GM21825 (cell line): ENCODE measurements around the gene CYB5R4.
"Not testable (repeated sequence)": the region's sequence is repeated elsewhere in the genome, so short reads cannot be mapped to it uniquely, and the experiment has no call there.

Experiments
- ATAC-seq: cut with Tn5 transposase; IDR thresholded peaks from one replicate; pipeline ENCODE4 v1.9.1; 2021; ENCODE audit warnings: mild to moderate bottlenecking, moderate library complexity; ENCODE audit not compliant: unreplicated experiment

The CYB5R4 gene

GRCh38 chr6:83860782-83861495, 1.4 kb downstream of the CYB5R4 start:
- ATAC-seq, result no peak

DNA sequence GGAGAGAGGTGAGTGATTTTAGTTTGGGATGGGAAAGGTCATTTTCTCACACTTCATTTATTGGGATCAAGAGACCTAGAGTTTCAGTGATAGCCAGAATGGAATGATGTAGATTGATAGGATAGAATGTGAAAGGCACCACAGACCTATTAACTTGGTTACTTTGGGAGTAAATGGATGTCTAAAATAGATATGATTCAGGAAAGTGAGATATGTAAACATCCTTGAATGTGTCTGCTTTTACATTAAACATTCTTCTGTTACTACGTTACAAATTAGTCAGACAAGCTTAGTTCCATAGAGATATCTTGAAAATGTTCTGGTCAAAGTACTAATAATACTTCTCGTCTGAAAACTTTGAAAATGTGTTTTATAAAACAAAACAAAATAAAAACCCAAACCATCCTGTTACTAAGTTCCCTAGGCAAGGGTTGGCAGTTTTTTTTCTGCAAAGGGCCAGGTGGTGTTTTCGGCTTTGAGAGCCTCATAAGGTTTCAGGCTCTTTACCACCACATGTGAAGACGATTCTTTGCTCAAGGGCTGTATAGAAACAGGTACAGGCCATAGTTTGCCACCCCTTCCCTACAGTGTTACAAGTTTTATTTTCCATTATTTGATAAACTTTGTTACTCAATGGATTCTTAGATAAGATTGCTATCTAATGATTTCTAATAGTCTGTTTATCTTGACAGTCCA, 3.4 kb downstream of the CYB5R4 start:
- no peak for ATAC-seq

- no peak for ATAC-seq
These were observed 7.6 kb downstream of the CYB5R4 start for GRCh38 chr6:83867043-83867442.

- no peak for ATAC-seq
These were observed 8.2 kb downstream of the CYB5R4 start for GRCh38 chr6:83867527-83868161.

- no peak for ATAC-seq
These were observed 9.2 kb downstream of the CYB5R4 start for GRCh38 chr6:83868639-83869038.

DNA sequence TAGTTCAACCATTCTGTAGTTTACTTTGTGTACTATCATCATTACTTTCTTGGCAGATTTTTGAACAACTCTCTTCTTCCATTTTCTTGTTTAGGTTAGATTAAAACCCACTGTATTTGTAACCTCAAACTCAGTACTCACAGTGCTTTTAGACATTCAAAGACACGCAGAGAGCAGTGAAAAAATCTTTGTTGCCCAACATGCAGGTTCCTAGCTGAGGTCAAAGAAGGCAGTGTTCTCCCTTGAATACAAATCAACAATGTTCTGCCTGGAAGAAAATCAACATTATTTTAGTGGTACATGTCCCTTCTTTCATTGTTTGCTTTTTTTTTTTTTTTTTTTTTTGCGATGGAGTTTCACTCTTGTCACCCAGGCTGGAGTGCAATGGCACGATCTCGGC, 11.2 kb downstream of the CYB5R4 start:
- ATAC-seq, result no peak

- ATAC-seq, result no peak
These were observed 13.1 kb downstream of the CYB5R4 start for GRCh38 chr6:83872386-83873118.

DNA sequence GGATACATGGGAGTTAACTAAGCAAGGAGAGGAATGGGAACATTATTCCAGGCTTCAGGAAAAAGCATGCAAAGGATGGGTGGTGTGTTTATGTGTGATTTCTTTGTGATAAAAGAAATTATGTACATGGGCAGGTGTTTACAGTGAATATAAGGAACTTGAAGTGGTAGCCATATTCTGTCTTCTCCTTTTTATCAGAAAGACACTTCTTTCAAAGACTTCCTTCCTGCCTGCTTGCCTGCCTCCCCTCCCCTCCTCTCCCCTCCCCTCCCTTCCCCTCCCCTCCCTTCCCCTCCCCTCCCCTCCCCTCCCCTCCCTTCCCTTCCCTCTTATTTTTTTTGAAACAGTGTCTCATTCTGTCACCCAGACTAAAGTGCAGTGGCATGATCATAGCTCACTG, 14.4 kb downstream of the CYB5R4 start:
- ATAC-seq, result no peak

- no peak for ATAC-seq
These were observed 16.4 kb downstream of the CYB5R4 start for GRCh38 chr6:83875843-83876242.

DNA sequence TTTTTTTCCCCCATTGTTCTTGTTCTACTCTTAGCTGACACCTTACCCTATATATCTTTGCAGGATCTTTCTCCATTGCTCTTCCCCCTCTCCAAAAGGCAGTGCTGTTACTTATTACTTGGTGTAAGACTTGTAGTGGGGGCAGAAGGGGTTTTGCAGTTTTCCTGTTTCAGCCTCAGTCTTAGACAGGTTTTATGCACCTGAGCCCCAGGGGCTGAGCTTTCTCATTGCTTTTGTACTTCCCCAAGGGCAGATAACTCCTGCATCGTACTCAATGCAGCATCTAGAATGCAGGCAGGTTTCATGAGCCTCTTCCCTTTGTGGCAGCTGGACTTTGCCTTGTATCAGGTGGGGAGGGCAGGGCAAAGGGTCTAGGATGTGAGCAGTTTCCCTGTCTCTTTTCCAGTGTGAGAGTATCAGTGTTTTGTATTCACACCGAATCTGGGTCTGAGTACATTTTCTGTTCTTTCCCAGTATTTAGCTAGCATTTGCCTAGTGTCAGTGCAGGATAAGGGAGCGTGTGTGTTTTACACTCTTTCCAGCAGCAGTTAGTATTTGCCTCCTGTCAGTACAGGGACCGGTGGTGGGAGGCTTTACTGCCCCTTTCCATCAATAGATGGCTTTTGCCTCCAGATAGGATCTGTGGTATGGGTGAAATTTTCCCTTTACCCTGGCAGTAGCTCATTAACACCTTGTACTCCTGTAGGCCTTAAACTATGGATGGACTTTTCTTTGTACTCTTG, 19.6 kb downstream of the CYB5R4 start:
- ATAC-seq, result no peak

- ATAC-seq, result no peak
These were observed 20.3 kb downstream of the CYB5R4 start for GRCh38 chr6:83879746-83880145.

DNA sequence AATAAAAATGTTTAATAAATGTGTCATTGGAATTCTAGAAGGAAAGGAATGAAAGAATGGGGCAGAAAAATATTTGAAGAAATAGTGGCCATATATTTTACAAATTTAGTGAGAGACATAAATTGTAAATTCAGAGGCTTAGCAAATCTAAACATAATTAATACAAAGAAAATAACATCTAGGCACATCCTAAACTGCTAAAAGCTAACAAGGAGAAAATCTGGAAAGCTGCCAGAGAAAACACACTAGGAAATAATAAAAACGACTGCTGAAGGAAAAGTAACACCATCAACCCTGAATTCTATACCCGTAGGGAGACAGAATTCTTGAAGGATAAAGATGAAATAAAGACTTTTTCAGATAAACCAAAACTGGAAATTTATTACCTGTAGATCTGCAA, 23.8 kb downstream of the CYB5R4 start:
- no peak for ATAC-seq

DNA sequence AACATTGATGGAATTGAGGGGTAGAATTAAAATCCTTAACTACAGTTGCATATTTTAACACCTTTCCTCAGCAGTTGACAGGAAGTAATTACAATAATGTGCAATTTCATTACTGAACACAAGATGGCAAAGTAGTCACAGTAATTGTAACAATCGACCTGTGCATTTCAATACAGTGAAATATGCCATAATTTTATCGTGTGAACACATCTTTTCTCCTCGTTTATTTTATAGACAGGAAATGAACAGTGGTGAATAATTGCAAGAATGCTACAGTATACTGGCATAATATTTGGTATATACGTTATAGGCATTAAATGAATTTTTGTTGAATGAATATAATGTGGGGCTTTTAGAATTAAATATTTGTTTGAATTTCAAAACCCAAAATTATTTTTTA, 25.0 kb downstream of the CYB5R4 start:
- peak; percentile 76 for ATAC-seq

DNA sequence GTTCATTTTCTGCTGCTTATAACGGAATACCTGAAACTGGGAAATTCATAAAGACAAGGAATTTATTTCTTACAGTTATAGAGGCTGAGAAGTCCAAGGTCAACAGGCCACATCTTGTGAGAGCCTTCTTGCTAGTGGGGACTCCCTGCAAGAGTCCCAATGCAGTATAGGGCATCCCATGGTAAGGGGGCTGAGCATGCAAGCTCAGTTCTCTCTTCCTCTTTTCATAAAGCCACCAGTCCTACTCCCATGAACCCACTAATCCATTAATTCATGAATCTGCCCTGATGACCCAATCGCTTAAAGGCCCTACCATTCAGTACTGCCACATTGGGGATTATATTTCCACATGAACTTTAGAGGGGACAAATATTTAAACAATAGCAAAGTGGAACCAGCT, 26.5 kb downstream of the CYB5R4 start:
- no peak for ATAC-seq

- ATAC-seq, result no peak
These were observed 30.1 kb downstream of the CYB5R4 start for GRCh38 chr6:83889621-83890020.

GRCh38 chr6:83890520-83890919, 31.0 kb downstream of the CYB5R4 start:
- ATAC-seq, result no peak

DNA sequence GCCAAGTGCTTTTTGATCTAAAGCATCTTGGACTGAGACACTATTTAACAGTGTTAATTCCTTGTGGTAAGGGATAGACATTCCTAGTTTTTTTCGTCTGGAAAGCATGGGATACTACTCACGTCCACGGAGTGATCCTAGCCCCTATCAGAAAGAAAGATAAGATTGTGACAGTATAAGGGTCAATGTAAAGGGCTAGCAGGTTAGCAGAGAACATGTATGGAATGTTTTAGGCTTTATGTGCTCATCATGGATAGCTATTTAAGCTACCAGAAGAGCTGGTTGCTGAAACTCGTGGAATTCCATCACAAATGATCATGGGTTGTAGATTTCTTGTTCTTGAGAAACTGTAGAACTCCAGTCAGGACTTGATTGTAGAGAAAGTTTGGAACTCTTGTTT, 32.1 kb downstream of the CYB5R4 start:
- ATAC-seq, result no peak

GRCh38 chr6:83893024-83893423, 33.5 kb downstream of the CYB5R4 start:
- ATAC-seq, result no peak

- not testable (repeated sequence) for ATAC-seq
These were observed 37.6 kb downstream of the CYB5R4 start for GRCh38 chr6:83897094-83897493.

DNA sequence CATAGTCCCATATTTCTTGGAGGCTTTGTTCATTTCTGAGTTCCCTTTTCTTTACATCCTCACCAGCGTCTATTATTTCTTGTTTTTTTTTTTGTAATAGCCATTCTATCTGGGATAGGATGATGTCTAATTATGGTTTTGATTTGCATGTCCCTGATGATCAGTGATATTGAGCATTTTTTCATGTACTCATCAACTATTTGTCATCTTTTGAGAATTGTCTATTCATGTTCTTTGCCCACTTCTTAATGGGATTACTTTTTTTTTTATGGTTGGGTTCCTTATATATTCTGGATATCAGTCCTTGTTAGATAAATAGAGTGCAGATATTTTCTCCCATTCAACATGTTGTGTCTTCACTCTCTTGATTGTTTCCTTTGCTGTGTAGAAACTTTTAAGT, 42.1 kb downstream of the CYB5R4 start:
- ATAC-seq, result no peak

GRCh38 chr6:83904395-83904794, 44.9 kb downstream of the CYB5R4 start:
- ATAC-seq, result no peak
